Activated T-cell treated with anti-CD3 and anti-CD28 coated beads, Interleukin-2, amount 50 U/mL, for 24 hours (primary cell): ENCODE results near the gene KCNJ10.

Source experiments
- DNase-seq: peaks from one replicate; pipeline ENCODE4 v3.0.0-alpha.2; 2020
- H3K27ac Mint-ChIP-seq: 2 replicates; pipeline ENCODE4 v1.8.0; 2020; ENCODE audit warnings: mild to moderate bottlenecking, mixed read lengths
- H3K27me3 Mint-ChIP-seq: 2 replicates; pipeline ENCODE4 v1.8.0; 2020; ENCODE audit warnings: mixed read lengths
- H3K36me3 Mint-ChIP-seq: 2 replicates; pipeline ENCODE4 v1.8.0; 2020; ENCODE audit warnings: low read depth, mixed read lengths
- H3K4me1 Mint-ChIP-seq: 2 replicates; pipeline ENCODE4 v1.8.0; 2020; ENCODE audit warnings: low read depth, mixed read lengths
- H3K4me3 Mint-ChIP-seq: 2 replicates; pipeline ENCODE4 v1.8.0; 2020; ENCODE audit warnings: mild to moderate bottlenecking, moderate library complexity, mixed read lengths
- H3K9me3 Mint-ChIP-seq: 2 replicates; pipeline ENCODE4 v1.8.0; 2020; ENCODE audit warnings: mixed read lengths

The KCNJ10 gene

GRCh38 chr1:160094291-160094625 is 24.3 kb upstream of the KCNJ10 start:
- Mint-ChIP-seq H3K27me3 (no peaks in the 10 kb centered on the region), H3K36me3 (peaks cover 61% of the 10 kb centered on the region), H3K4me3 (no peak overlapping the region), H3K27ac (peak overlapping the region; percentile 55), H3K4me1 (peaks cover 45% of the 10 kb centered on the region), H3K9me3 (no peaks in the 10 kb centered on the region)
- no peak for DNase-seq

- Mint-ChIP-seq H3K9me3 (no peaks in the 10 kb centered on the region), H3K27ac (no peak overlapping the region), H3K4me1 (peaks cover 42% of the 10 kb centered on the region), H3K27me3 (no peaks in the 10 kb centered on the region), H3K4me3 (no peak overlapping the region), H3K36me3 (peaks cover 66% of the 10 kb centered on the region)
- DNase-seq, result no peak
Observed at GRCh38 chr1:160093624-160094290, 23.8 kb upstream of the KCNJ10 start.

DNA sequence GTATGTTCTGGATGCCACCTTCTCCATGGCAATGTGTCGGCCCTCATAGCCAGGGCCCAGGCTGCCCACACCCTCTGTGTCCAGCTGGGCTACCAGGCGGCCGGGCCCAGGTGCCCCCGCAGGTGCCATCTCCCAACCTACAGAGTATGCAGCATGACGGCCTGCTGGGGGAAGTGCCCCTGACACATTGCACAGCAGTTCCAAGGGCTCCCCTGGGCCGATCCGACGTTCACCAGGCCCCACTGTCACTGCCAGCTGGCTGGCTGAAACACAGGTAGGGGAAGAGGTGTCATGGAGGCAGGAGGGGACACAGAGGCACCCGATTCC is 23.1 kb upstream of the KCNJ10 start:
- Mint-ChIP-seq H3K36me3 (peaks cover 73% of the 10 kb centered on the region), H3K4me1 (peaks cover 42% of the 10 kb centered on the region)

GRCh38 chr1:160092366-160093068 is 22.6 kb upstream of the KCNJ10 start:
- Mint-ChIP-seq H3K27me3 (no peaks in the 10 kb centered on the region), H3K27ac (no peak overlapping the region), H3K4me3 (no peak overlapping the region), H3K9me3 (no peaks in the 10 kb centered on the region), H3K4me1 (peaks cover 38% of the 10 kb centered on the region), H3K36me3 (peaks cover 70% of the 10 kb centered on the region)
- DNase-seq, result no peak

More for the DNA sequence above, 23.1 kb upstream of the KCNJ10 start:
- no peak for DNase-seq
- Mint-ChIP-seq H3K27ac (peak overlapping the region; percentile 37), H3K9me3 (no peaks in the 10 kb centered on the region), H3K27me3 (no peaks in the 10 kb centered on the region), H3K4me3 (no peak overlapping the region)

GRCh38 chr1:160091666-160092223 is 21.8 kb upstream of the KCNJ10 start:
- H3K4me1 Mint-ChIP-seq, result peaks cover 30% of the 10 kb centered on the region
- H3K36me3 Mint-ChIP-seq, result peaks cover 75% of the 10 kb centered on the region
- H3K27me3 Mint-ChIP-seq, result no peaks in the 10 kb centered on the region
- H3K9me3 Mint-ChIP-seq, result no peaks in the 10 kb centered on the region
- no peak overlapping the region for H3K4me3 Mint-ChIP-seq
- no peak overlapping the region for H3K27ac Mint-ChIP-seq
- no peak for DNase-seq

- DNase-seq, result no peak
- Mint-ChIP-seq H3K4me1 (peaks cover 21% of the 10 kb centered on the region), H3K9me3 (no peaks in the 10 kb centered on the region), H3K27me3 (no peaks in the 10 kb centered on the region), H3K27ac (no peak overlapping the region), H3K4me3 (no peak overlapping the region), H3K36me3 (peaks cover 76% of the 10 kb centered on the region)
Observed at GRCh38 chr1:160090760-160091159, 20.8 kb upstream of the KCNJ10 start.

DNA sequence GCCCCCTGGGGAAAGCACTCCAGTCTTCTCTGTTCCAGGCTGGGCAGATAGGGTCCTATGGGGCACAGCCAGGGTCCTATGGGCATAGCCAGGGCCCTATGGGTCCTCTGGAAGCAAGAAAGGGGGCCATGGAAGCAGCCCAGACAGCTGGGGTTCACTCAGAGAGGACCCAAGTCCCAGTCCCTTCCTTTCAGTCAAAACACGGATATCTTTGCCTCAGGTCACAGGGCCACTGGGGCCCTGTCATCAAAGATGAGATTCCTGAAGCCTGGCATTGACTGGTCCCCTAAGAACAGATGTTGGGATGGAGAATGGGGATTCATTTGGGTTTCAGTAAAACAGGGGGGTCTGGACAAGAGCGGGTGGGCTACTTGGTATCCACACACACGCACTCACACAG is 19.9 kb upstream of the KCNJ10 start:
- Mint-ChIP-seq H3K27ac (no peak overlapping the region), H3K4me3 (no peak overlapping the region), H3K9me3 (no peaks in the 10 kb centered on the region), H3K36me3 (peaks cover 79% of the 10 kb centered on the region), H3K27me3 (no peaks in the 10 kb centered on the region), H3K4me1 (peaks cover 18% of the 10 kb centered on the region)
- DNase-seq, result no peak

DNA sequence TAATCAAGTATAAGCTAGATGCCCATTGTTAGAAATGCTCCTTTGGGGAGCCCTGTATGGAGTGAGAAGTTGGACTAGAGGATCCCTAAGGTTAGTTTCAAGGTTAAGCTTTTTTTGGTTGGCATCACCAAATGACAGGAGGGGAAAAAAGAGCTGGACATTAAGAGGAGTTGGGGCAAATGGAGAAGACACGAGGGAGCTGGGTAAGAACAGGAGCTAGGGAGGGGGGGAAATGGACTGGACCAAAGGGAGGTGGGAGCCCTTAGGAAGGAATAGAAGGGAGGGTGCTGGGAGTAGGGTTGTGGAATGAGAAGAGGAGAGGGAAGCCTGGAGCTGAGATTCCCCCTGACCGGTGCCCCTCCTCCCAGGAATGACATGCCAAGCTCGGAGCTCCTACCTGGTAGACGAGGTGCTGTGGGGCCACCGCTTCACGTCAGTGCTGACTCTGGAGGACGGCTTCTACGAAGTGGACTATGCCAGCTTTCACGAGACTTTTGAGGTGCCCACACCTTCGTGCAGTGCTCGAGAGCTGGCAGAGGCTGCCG is 17.2 kb upstream of the KCNJ10 start:
- peaks cover 10% of the 10 kb centered on the region for H3K27me3 Mint-ChIP-seq
- H3K4me1 Mint-ChIP-seq, result peaks cover 10% of the 10 kb centered on the region
- H3K27ac Mint-ChIP-seq, result no peak overlapping the region
- H3K36me3 Mint-ChIP-seq, result peaks cover 60% of the 10 kb centered on the region
- H3K4me3 Mint-ChIP-seq, result no peak overlapping the region
- H3K9me3 Mint-ChIP-seq, result no peaks in the 10 kb centered on the region
- no peak for DNase-seq

DNA sequence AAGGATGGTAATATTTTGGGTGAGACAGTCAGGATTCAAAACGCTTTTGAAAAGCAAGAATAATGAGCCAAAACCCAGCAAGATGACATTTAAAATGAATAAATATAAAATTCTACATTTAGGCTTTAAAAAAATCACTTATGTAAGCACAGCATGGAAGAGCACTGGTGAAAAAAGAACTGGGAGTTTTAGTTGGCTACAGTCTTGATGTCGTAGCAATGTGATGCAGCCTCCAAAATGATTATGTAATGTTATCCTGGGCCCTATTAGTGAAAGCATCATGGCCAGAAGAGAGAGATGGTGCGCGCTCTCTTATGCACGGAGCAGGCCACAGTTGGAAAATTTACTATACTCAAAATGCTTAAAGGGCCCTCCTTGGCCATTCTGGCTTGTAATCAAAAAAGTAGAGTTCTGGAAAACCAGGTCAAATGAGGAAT is 16.5 kb upstream of the KCNJ10 start:
- no peak overlapping the region for H3K27ac Mint-ChIP-seq
- peaks cover 10% of the 10 kb centered on the region for H3K4me1 Mint-ChIP-seq
- H3K4me3 Mint-ChIP-seq, result no peak overlapping the region
- peaks cover 54% of the 10 kb centered on the region for H3K36me3 Mint-ChIP-seq
- H3K9me3 Mint-ChIP-seq, result no peaks in the 10 kb centered on the region
- peaks cover 17% of the 10 kb centered on the region for H3K27me3 Mint-ChIP-seq
- no peak for DNase-seq

DNA sequence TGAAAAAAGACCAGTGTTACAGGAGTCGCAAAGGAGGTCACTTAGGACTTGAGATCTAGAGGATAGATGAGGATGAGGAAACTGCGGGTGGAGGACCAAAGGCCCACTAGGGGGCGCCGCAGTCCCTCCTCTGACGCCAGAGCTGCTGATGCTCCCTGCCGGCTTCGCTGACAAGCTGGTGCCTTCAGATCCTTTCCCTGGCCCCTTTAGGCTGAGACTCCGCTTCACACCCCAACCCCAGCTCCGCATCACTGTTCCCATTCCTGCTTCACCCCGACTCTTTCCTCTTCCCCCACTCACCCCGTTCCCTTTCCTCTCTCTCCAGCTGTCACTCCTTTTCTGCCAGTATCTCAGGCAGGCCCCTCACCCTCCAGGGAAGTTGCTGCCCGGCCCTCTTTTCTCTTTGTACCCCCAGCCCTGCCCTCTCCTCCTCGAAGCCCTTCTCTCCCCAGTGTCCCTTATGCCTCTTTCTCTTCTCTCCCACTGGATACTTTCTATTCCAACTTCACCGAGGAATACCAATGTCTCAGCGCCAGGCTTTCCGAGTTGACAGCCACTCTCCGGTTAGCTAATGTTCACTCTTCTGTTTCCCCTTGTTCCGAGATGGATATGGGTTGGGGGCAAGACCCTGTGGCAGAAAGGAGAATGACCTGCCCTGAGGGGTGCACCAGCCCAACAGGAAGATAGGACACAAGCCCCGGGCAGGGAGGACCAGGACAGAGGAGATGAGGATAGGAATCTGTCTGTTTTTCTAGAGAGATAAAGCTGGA is 15.9 kb upstream of the KCNJ10 start:
- peak; percentile 85 for DNase-seq
- H3K27ac Mint-ChIP-seq, result no peak overlapping the region
- peaks cover 50% of the 10 kb centered on the region for H3K36me3 Mint-ChIP-seq
- H3K4me1 Mint-ChIP-seq, result peaks cover 15% of the 10 kb centered on the region
- no peaks in the 10 kb centered on the region for H3K9me3 Mint-ChIP-seq
- H3K4me3 Mint-ChIP-seq, result no peak overlapping the region
- H3K27me3 Mint-ChIP-seq, result peaks cover 24% of the 10 kb centered on the region

GRCh38 chr1:160084771-160085321 is 14.9 kb upstream of the KCNJ10 start:
- H3K27me3 Mint-ChIP-seq, result peaks cover 34% of the 10 kb centered on the region
- DNase-seq, result no peak
- peaks cover 25% of the 10 kb centered on the region for H3K4me1 Mint-ChIP-seq
- H3K9me3 Mint-ChIP-seq, result no peaks in the 10 kb centered on the region
- H3K4me3 Mint-ChIP-seq, result no peak overlapping the region
- H3K36me3 Mint-ChIP-seq, result peaks cover 43% of the 10 kb centered on the region
- H3K27ac Mint-ChIP-seq, result no peak overlapping the region

DNA sequence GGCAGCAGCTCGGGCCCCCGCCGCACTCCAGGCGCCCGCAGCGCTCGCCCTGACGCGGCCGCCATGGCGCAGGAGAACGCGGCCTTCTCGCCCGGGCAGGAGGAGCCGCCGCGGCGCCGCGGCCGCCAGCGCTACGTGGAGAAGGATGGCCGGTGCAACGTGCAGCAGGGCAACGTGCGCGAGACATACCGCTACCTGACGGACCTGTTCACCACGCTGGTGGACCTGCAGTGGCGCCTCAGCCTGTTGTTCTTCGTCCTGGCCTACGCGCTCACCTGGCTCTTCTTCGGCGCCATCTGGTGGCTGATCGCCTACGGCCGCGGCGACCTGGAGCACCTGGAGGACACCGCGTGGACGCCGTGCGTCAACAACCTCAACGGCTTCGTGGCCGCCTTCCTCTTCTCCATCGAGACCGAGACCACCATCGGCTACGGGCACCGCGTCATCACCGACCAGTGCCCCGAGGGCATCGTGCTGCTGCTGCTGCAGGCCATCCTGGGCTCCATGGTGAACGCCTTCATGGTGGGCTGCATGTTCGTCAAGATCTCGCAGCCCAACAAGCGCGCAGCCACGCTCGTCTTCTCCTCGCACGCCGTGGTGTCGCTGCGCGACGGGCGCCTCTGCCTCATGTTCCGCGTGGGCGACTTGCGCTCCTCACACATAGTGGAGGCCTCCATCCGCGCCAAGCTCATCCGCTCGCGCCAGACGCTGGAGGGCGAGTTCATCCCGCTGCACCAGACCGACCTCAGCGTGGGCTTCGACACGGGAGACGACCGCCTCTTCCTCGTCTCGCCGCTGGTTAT is 14.2 kb upstream of the KCNJ10 start:
- H3K9me3 Mint-ChIP-seq, result no peaks in the 10 kb centered on the region
- H3K36me3 Mint-ChIP-seq, result peaks cover 40% of the 10 kb centered on the region
- peak overlapping the region; percentile 49 for H3K4me3 Mint-ChIP-seq
- DNase-seq, result peak; percentile 84
- H3K27ac Mint-ChIP-seq, result no peak overlapping the region
- H3K27me3 Mint-ChIP-seq, result peaks cover 41% of the 10 kb centered on the region
- H3K4me1 Mint-ChIP-seq, result peaks cover 26% of the 10 kb centered on the region

DNA sequence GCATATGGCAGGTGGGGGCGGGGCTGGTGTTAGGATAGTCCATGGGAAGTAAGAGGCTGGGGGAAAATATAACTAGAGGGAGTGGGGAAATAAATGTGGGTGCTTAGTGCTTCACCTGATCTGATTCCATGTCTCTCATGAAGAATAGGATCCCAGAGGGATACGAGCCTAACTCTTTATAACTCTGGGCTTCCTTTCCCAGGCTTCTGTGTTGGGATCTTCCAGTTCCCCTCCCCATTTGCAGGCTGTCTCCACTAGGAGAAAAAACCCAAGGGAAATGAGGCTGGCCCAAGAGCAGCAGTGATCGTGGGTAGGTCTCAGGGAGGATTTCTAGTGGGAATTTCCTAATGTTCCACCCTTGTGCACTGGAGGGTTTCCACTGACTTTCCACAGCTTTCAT is 13.0 kb upstream of the KCNJ10 start:
- peaks cover 28% of the 10 kb centered on the region for H3K36me3 Mint-ChIP-seq
- H3K4me3 Mint-ChIP-seq, result no peak overlapping the region
- H3K27me3 Mint-ChIP-seq, result peaks cover 50% of the 10 kb centered on the region
- no peak overlapping the region for H3K27ac Mint-ChIP-seq
- peaks cover 26% of the 10 kb centered on the region for H3K4me1 Mint-ChIP-seq
- no peak for DNase-seq
- no peaks in the 10 kb centered on the region for H3K9me3 Mint-ChIP-seq

DNA sequence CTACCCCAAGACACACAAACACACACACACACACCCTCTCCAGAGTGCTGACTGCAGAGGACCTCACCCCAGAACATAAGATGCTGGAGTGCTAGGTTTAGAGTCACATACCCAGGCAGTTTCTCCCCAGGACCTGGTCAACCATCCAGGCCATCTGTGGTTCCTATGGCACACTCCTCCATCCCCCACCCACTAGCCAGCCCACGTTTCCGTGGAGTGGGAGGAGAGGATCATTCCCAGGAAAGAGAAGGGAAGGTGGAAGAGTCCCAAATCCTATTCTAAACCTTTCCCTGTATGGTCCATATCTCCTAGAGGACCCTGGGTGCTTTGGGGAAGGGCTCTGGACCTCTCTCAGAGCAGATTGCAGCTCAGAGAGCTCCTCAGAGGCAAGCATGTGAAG is 12.5 kb upstream of the KCNJ10 start:
- Mint-ChIP-seq H3K4me1 (peaks cover 26% of the 10 kb centered on the region), H3K4me3 (no peak overlapping the region), H3K36me3 (peaks cover 26% of the 10 kb centered on the region), H3K27me3 (peaks cover 52% of the 10 kb centered on the region), H3K9me3 (no peaks in the 10 kb centered on the region), H3K27ac (no peak overlapping the region)
- no peak for DNase-seq
